Panc1 (cell line): ENCODE data around the gene AMIGO1. TPM values are rescaled to one million over a fixed set of nuclear protein-coding genes. Genes with fewer than 3 reads are reported as not detected.

Source experiments
- ATAC-seq: fragments of 200-7000 bp; cut with Tn5 transposase; 2 replicates; pipeline ENCODE4 v1.9.1; 2020; ENCODE audit warnings: mild to moderate bottlenecking, moderate library complexity
- BruUV-seq: library from RNA; stranded (reverse); fragments of 400-500 nt; replicated peaks from 2 replicates; lab custom pipeline; 2021; lab: Mats Ljungman, UMichigan
- CTCF ChIA-PET: fragments of 300-600 bp; sonication (Branson Sonifier 250); formaldehyde crosslinking; loops from one replicate; lab custom pipeline; 2022; ENCODE audit warnings: antibody characterized with exemption; lab: Charles Lee
- POLR2A ChIA-PET: fragments of 300-600 bp; sonication (Branson Sonifier 250); formaldehyde crosslinking; loops from one replicate; lab custom pipeline; 2022; ENCODE audit warnings: antibody characterized with exemption; lab: Charles Lee
- DNase-seq: peaks from one replicate; pipeline ENCODE4 v3.0.0-alpha.2; 2010; ENCODE audit warnings: low read depth, low spot score
- H3K27ac ChIP-seq: 2 replicates; pipeline ENCODE4 v1.5.1; 2011; ENCODE audit warnings: mild to moderate bottlenecking, low read length, inconsistent platforms
- H3K27me3 ChIP-seq: fragments of 200-500 bp; sonication (Bioruptor generic); 2 replicates; pipeline ENCODE4 v1.6.0; 2014; ENCODE audit warnings: low read length, inconsistent platforms; ENCODE audit not compliant: control insufficient read depth, insufficient read depth
- H3K36me3 ChIP-seq: fragments of 200-500 bp; sonication (Bioruptor generic); 2 replicates; pipeline ENCODE4 v1.5.1; 2014; ENCODE audit warnings: inconsistent platforms, mild to moderate bottlenecking, low read length, moderate library complexity; ENCODE audit not compliant: control insufficient read depth, insufficient read depth
- H3K4me1 ChIP-seq: 2 replicates; pipeline ENCODE4 v1.5.1; 2011; ENCODE audit warnings: inconsistent platforms, mild to moderate bottlenecking, low read length, moderate library complexity; ENCODE audit not compliant: control insufficient read depth, insufficient read depth
- H3K4me3 ChIP-seq, 2 experiments: 2 replicates each; pipeline ENCODE4 v1.5.1; 2011 to 2012; ENCODE audit warnings: low read depth in 2 of 2, low read length in 2 of 2, mild to moderate bottlenecking in 2 of 2, inconsistent platforms in 1 of 2, moderate library complexity in 1 of 2
- H3K9me3 ChIP-seq: fragments of 200-500 bp; sonication (Bioruptor generic); 2 replicates; pipeline ENCODE4 v1.5.1; 2014; ENCODE audit warnings: low read depth, mild to moderate bottlenecking, inconsistent platforms, low read length, moderate library complexity; ENCODE audit not compliant: control insufficient read depth, insufficient read depth
- CTCF ChIP-seq: fragments of 450-650 bp; IDR thresholded peaks from 2 replicates; pipeline ENCODE4 v1.5.1; 2017; ENCODE audit warnings: mild to moderate bottlenecking
- POLR2AphosphoS5 ChIP-seq: IDR thresholded peaks from 2 replicates; pipeline ENCODE4 v1.6.1; 2012; ENCODE audit warnings: mild to moderate bottlenecking, low read depth, low read length, moderate library complexity
- SIN3A ChIP-seq: IDR thresholded peaks from 2 replicates; pipeline ENCODE4 v1.6.1; 2012; ENCODE audit warnings: low read depth, mild to moderate bottlenecking, low read length, moderate library complexity, borderline replicate concordance; ENCODE audit not compliant: insufficient read depth
- TCF7L2 ChIP-seq: IDR thresholded peaks from 2 replicates; pipeline ENCODE4 v1.6.1; 2011; ENCODE audit warnings: mild to moderate bottlenecking, low read depth, low read length, inconsistent platforms
- in situ Hi-C: cut with HindIII; loops from 2 replicates; pipeline ENCODE4 v1.10.0; 2016; ENCODE audit warnings: low sequenced_read_pairs, low pct_unique_long_range_greater_than_20kb
- intact Hi-C: fragments of 100-400 bp; cut with micrococcal nuclease; formaldehyde crosslinking; loops from one replicate; pipeline ENCODE4 v1.10.0; 2022; ENCODE audit not compliant: unreplicated experiment
- total RNA-seq: library from RNA; stranded (reverse); gene quantifications from one replicate; pipeline ENCODE4 v1.2.1, GENCODE V29; 2021; ENCODE audit not compliant: unreplicated experiment
- TF ChIP-seq, protein P1 (sequence below), 2 experiments: IDR thresholded peaks; 2 replicates each; pipeline ENCODE4 v1.6.1; 2011 to 2012; ENCODE audit warnings: low read depth in 2 of 2, control low read depth in 1 of 2, low read length in 1 of 2, mild to moderate bottlenecking in 1 of 2, moderate library complexity in 1 of 2; ENCODE audit not compliant: insufficient read depth in 1 of 2

AMIGO1 gene
- total RNA-seq, 1 experiment from 2014 or later: 0.64 TPM

- TF ChIP-seq, protein P1, sequence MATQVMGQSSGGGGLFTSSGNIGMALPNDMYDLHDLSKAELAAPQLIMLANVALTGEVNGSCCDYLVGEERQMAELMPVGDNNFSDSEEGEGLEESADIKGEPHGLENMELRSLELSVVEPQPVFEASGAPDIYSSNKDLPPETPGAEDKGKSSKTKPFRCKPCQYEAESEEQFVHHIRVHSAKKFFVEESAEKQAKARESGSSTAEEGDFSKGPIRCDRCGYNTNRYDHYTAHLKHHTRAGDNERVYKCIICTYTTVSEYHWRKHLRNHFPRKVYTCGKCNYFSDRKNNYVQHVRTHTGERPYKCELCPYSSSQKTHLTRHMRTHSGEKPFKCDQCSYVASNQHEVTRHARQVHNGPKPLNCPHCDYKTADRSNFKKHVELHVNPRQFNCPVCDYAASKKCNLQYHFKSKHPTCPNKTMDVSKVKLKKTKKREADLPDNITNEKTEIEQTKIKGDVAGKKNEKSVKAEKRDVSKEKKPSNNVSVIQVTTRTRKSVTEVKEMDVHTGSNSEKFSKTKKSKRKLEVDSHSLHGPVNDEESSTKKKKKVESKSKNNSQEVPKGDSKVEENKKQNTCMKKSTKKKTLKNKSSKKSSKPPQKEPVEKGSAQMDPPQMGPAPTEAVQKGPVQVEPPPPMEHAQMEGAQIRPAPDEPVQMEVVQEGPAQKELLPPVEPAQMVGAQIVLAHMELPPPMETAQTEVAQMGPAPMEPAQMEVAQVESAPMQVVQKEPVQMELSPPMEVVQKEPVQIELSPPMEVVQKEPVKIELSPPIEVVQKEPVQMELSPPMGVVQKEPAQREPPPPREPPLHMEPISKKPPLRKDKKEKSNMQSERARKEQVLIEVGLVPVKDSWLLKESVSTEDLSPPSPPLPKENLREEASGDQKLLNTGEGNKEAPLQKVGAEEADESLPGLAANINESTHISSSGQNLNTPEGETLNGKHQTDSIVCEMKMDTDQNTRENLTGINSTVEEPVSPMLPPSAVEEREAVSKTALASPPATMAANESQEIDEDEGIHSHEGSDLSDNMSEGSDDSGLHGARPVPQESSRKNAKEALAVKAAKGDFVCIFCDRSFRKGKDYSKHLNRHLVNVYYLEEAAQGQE (IDR thresholded peaks at IDR 0.05; ENCODE audit: insufficient read depth in 1 of 2, low read depth in 2 of 2, low read length in 1 of 2): no peak
- TF ChIP-seq CTCF: no peak
- no peak for TF ChIP-seq SIN3A
- no peak for TF ChIP-seq POLR2AphosphoS5
- TF ChIP-seq TCF7L2: no peak
- no peak overlapping the region for H3K4me3 ChIP-seq
- no peaks in the 10 kb centered on the region for H3K36me3 ChIP-seq
- H3K27me3 ChIP-seq: no peaks in the 10 kb centered on the region
- no peak overlapping the region for H3K27ac ChIP-seq
- BruUV-seq: no TSS peak
- in situ Hi-C loops: no loop called here
- H3K9me3 ChIP-seq: no peaks in the 10 kb centered on the region
- intact Hi-C loops: no loop called here
- POLR2A ChIA-PET: no interaction called here
- ATAC-seq: no peak
- CTCF ChIA-PET: no interaction called here
- DNase-seq: no peak
- H3K4me1 ChIP-seq: peaks cover 3% of the 10 kb centered on the region; the same call in 1 of the 2 replicates
These were observed 27.3 kb downstream of the AMIGO1 start for GRCh38 chr1:109482242-109482641.

- intact Hi-C loops: no loop called here
- Histone ChIP-seq H3K36me3 (no peaks in the 10 kb centered on the region), H3K27me3 (no peaks in the 10 kb centered on the region), H3K27ac (no peak overlapping the region), H3K9me3 (no peaks in the 10 kb centered on the region), H3K4me1 (peaks cover 3% of the 10 kb centered on the region; the same call in 1 of the 2 replicates), H3K4me3 (no peak overlapping the region)
- CTCF ChIA-PET: no interaction called here
- DNase-seq: no peak
- POLR2A ChIA-PET: no interaction called here
- in situ Hi-C loops: no loop called here
- no TSS peak for BruUV-seq
- TF ChIP-seq, protein P1 (IDR thresholded peaks at IDR 0.05; ENCODE audit: insufficient read depth in 1 of 2, low read depth in 2 of 2, low read length in 1 of 2): no peak
- TF ChIP-seq CTCF: no peak
- TF ChIP-seq POLR2AphosphoS5: no peak
- TF ChIP-seq SIN3A: no peak
- TF ChIP-seq TCF7L2: no peak
- no peak for ATAC-seq
These were observed 27.9 kb downstream of the AMIGO1 start for GRCh38 chr1:109481646-109482045.
